Measurements from ENCODE around the gene NOX4.
"Not testable (repeated sequence)": the region's sequence is repeated elsewhere in the genome, so short reads cannot be mapped to it uniquely, and the experiment has no call there.

NOX4 gene

DNA sequence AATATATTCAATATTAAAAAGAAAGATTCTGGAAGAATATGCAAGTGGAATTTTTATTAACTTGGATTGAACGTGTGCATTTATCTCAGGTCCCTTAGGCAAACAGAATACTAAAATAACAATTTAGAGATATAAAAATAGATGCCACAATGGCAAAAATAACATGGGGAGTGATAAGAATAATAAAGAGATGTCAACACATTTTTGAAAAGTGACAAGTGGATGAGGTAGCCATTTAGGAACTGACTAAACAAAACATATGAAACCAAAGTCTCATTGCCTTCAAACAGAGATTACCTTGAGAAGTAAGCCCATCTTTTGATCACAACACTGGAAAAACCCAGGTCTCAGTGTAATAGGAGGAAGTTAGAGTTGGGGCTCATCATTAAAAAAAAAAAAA lies 112.2 kb downstream of the NOX4 start:
- not testable (repeated sequence) for DNase-seq

DNA sequence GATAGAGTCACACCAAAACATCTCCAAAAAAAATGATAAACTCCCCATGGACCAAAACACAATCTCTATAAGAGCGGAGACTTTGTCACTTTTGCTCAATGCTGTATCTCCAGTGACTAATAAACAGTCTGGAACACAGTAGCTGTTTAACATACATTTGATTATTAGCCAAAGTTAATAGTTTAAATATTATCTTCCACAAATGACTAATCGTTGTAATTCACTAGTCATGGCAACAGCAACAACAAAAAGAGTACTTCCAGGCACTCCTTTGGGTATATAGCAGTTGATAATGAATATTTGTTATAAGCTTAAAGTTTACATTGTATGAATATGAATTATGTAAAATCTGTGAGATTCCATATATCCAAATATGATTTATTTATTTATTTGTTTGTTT lies 121.8 kb downstream of the NOX4 start:
- DNase-seq: not testable (repeated sequence)

GRCh38 chr11:89364856-89365255 lies 126.3 kb downstream of the NOX4 start:
- not testable (repeated sequence) for DNase-seq

GRCh38 chr11:89361734-89362133 lies 129.4 kb downstream of the NOX4 start:
- DNase-seq: peak; percentile 39

DNA sequence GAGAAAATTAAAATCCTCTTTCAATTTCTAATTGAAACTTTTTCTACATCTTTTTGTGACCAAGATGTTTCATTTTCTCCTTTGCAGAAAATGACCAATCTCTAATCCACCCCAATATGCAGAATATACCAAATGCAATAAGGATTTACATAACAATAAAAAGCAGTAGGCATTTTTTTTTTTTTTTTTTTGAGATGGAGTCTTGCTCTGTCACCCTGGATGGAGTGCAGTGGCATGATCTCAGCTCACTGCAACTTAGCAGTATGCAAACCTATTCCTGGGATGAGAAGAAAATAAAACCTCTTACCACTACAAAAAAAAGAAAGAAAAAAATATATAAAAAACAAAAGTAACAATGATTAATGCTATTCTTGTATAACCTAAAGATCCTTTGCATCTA lies 132.0 kb downstream of the NOX4 start:
- DNase-seq: not testable (repeated sequence)

DNA sequence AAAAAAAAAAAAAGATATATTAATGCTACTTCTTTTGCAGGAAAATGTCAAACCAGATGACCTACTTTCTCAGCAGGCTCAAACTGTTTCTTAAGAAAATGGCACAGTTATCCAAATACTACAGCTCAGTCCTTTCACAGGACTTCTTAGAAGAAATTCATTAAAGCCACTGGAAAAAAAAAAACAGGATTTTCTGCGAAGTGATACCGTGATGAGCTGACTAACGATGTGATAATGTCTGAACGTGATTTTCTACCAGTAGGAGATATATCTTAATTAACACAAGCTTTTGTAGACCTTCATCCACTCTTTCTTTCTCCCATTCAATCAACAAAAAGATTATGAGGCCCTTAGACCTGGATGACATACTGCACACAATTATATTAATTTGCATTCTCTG lies 132.4 kb downstream of the NOX4 start:
- no peak for DNase-seq

GRCh38 chr11:89355646-89356045 lies 135.5 kb downstream of the NOX4 start:
- DNase-seq: no peak

DNA sequence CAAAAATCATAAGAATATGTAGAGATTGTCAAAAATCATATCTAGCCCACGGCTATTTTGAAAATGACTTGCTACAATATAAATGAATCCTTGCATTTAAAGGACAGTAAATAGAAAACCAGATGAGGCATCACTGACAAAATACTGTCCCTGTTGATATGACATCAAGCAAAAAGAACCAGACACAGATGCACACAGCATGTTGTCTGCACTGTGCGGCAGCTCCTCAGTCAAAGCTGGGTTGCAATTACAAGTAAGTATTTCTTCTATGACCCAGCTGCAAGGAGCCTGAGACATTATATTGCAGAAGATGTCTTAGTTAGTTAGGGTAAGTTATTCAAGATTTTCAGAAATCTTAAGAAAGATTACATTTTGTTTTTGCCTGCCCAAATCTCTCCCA lies 136.7 kb downstream of the NOX4 start:
- DNase-seq: not testable (repeated sequence)

DNA sequence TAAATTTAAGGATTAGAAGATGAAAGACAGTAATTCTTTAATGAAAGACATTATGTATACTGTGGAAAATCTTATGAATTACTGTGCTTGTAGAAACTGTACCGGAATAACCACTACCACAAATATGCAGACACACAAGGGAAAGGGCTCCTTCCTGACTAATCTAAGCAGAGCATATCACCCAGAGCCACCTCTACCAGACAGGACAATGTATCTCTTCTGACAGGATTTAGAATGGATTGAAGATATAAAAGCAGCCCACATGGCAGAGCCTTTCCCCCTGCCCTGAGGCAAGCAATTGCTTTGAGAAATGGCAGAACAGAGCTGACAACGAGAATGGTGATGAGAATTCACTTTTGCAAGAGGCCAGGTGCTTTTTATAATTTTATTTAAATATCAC lies 144.1 kb downstream of the NOX4 start:
- no peak for DNase-seq

- DNase-seq: no peak
These were observed 144.6 kb downstream of the NOX4 start for GRCh38 chr11:89346601-89347000.

- DNase-seq: not testable (repeated sequence)
These were observed 148.1 kb downstream of the NOX4 start for GRCh38 chr11:89342880-89343572.

DNA sequence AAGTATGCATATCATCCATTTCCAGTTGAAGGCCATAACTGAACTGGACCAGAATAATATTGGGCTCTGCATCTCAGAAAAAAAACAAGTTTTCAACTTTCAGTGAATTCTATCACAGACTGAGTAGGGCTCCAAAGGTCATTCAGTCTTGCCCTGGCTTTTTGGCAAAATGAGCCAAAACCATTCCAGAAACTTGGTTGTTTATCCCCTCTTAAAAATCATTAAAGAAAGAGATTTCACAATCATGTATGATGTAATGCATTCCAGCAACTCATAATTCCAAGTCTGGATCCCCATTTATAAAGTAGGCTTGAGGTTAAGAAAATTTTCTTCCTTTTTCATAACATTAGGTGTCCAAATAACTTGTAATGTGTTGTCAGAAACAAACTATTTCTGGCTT lies 150.7 kb downstream of the NOX4 start:
- not testable (repeated sequence) for DNase-seq

GRCh38 chr11:89338073-89338472 lies 153.1 kb downstream of the NOX4 start:
- not testable (repeated sequence) for DNase-seq

GRCh38 chr11:89337100-89337650 lies 154.0 kb downstream of the NOX4 start:
- DNase-seq: peak; percentile 76

DNA sequence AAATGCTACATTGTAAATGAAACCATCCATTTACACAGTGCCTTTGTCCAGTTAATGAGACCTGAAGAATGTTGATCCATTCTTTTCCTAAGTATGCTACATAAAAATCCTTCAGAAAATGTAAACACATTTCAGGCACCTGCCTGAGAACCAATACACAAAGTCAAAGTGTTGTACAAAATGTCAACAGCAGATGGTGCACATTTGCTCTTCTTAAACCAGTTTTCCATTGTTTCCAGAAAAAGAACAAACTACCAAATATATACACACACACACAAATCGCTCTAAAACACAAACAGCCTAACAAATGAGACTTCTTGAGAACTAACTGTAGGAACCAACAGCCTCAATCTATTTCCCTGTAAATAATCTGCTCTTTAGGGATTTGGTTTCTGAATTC lies 157.5 kb downstream of the NOX4 start:
- DNase-seq: peak; percentile 81

DNA sequence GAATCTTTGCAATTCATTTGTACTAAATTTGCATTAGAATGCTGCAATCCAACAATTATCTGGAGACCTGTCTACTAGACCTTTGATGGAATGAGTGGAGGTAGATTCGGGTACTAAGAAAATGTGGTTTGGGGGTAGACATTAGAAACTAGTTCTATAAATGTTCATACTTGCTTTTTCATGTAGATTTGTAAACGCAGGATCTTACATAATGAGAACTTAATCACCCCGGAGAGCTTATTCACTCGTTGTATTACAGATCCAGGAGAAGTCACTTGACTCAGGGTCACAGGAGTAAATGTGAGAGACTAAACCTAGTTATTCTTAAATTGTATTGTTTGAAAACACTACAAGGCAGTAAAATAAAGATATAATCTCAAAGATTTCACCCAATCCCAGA lies 159.2 kb downstream of the NOX4 start:
- not testable (repeated sequence) for DNase-seq

GRCh38 chr11:89327885-89328284 lies 163.3 kb downstream of the NOX4 start:
- peak; percentile 27 for DNase-seq

- no peak for DNase-seq
These were observed 169.8 kb downstream of the NOX4 start for GRCh38 chr11:89321401-89321800.

GRCh38 chr11:89310607-89311006 lies 180.6 kb downstream of the NOX4 start:
- peak; percentile 96 for DNase-seq

DNA sequence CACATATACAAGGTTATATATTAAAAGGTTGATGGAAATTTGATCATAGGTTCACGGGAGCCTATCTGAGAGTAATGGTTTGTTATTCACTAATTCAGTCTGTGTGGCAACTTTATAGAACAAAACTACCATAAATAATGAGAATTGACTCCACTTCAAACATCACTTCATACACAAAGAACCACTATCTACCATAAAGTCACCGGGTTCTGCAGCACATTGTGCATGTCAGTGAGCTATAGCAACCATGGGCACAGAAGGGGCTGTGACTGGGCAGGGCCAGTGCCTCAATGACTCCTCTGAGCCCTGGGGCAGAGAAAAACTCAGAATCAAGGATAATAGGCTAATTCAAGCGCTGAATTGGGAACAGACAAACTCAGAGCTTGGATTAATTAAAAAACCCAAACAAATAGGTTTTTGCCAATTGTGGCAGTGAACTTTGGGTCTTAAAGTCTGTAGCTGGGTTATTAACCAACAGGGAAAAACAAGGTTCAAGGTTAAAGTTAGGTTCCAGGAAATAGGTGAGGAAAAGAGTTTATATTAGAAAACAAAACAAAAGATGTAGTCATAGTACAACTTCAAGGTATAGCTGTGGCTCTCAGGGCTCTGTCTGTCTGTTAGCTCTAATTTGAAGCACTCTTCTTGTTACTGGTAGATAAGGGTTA lies 181.7 kb downstream of the NOX4 start:
- DNase-seq: peak; percentile 7

GRCh38 chr11:89308272-89308671 lies 182.9 kb downstream of the NOX4 start:
- not testable (repeated sequence) for DNase-seq

DNA sequence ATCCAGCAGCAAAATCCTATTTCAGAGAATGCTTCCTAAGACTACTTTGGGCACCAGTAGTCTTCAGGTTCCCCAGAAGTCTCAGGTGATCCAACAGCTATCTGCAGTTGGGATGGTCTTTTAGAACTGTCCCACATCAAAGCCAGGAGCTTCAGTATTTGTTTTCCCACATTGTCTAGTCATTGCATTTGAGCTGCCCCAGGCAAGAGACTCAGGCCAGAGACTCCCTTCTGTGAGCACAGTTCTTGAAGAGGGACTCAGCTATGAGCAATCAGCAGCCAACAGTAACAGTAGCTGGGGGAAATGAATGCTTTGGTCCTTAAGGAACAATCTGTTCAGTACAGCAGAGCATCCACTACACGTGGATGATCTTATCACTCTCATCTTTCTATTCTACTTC lies 188.1 kb downstream of the NOX4 start:
- peak; percentile 29 for DNase-seq

DNA sequence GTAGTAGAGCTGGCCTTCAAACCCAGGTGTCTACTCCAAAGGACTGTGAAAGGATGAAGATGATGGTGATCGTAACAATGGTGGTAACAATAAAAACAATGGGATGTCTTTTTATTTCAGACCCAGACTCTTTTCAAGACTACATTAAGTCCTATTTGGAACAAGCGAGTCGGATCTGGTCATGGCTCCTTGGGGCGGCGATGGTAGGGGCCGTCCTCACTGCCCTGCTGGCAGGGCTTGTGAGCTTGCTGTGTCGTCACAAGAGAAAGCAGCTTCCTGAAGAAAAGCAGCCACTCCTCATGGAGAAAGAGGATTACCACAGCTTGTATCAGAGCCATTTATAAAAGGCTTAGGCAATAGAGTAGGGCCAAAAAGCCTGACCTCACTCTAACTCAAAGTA lies 196.2 kb downstream of the NOX4 start:
- DNase-seq: not testable (repeated sequence)

GRCh38 chr11:89293965-89294679 lies 197.1 kb downstream of the NOX4 start:
- no peak for DNase-seq

Measured in NCI-H69 (cell line).